SK-MEL-5 (cell line): ENCODE measurements around the gene C9orf43. TPM values are rescaled to one million over a fixed set of nuclear protein-coding genes. Genes with fewer than 3 reads are reported as not detected.
A peak's percentile ranks its signal among the peaks of the same experiment; 100 is the strongest.
"Not testable (repeated sequence)": the region's sequence is repeated elsewhere in the genome, so short reads cannot be mapped to it uniquely, and the experiment has no call there.

ENCODE experiments used
- DNase-seq: peaks from one replicate; pipeline ENCODE4 v3.0.0-alpha.2; 2016; ENCODE audit warnings: low read depth, low spot score
- in situ Hi-C: cut with HindIII; loops from 2 replicates; pipeline ENCODE4 v1.10.0; 2016; ENCODE audit warnings: low sequenced_read_pairs, high pct_unique_total_duplicates, low pct_unique_long_range_greater_than_20kb
- total RNA-seq: library from RNA; depleted of rRNA; stranded (reverse); fragments of >200 nt; shearing (Covaris generic); gene quantifications from 2 replicates; pipeline ENCODE4 v1.2.3, GENCODE V29; 2014

C9orf43 gene
- total RNA-seq, 1 experiment from 2014 or later: 1.1 TPM

DNA sequence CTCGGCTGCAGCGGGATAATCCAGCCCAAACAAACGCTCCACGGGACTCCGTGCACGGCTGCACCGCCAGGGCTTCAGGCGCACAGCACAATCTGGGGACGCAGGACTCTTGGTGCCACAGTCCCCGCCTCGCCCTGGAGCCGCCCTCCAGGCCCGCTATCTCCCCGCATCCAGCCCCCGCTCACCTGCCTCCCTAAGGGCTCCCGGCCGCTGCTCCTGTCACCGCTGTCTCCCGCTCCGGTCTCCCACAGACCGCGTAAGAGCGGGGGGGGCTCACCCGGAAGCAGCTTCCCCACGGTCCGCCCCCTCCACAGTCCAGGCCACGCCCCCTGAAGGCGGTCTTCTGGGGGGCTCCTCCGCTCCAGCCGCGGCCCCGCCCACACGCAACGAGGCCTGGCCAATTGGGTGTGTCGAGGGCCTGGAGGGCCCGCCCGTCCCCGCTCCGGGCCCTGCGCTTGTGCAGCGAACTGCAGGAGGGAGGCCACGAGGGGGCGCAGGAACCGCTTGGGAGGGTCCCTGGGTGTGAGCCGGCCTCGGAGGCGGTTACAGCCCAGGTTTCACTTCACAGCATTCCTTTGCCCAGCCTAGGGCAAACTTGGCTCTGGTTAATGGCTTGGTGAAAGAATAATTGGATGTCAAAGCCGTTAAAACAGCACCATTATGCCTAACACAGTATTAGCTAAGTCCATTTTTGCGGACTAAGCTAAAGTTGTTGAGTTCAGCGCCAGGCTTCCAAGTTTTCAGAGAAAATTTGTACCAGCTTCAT is 9.3 kb upstream of the C9orf43 start, which contains the start of gene ALAD:
ALAD (minus strand) TSS at position 258 of the 766 bp plus-strand sequence. CDS start 7,725 bp downstream, outside the sequence.
- in situ Hi-C loops: no loop called here
- DNase-seq: peak; percentile 98

DNA sequence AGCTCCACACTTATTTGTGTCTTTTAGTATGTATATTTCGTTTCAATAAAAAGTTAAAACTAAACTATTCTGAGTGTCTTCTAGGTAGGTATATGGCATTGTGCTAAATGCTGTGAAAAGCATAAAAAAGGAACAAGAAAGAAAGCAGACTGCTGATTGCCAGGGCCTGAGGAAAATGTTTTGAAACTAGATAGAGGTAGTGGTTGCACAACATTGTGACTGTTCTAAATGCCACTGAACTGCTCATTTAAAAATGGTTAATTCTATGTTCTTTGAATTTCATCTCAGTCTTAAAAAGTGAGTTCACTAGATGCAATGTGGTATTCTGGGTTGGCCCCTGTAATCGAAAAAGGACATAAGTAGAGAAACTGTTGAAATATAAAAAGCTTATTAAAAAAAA is 6.9 kb upstream of the C9orf43 start:
- no peak for DNase-seq
- in situ Hi-C loops: no loop called here

DNA sequence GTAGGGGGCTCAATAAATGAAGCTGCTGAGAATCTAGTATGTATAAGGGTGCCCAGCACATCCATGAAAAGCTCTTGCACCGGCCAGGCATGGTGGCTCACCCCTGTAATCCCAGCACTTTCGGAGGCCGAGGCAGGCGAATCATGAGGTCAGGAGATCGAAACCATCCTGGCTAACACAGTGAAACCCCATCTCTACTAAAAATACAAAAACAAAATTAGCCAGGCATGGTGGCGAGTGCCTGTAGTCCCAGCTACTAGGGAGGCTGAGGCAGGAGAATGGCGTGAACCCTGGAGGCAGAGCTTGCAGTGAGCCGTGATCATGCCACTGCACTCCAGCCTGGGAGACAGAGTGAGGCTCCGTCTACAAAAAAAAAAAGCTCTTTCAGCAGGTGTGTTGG is 4.2 kb upstream of the C9orf43 start:
- in situ Hi-C loops, DNase-seq: not testable (repeated sequence)

DNA sequence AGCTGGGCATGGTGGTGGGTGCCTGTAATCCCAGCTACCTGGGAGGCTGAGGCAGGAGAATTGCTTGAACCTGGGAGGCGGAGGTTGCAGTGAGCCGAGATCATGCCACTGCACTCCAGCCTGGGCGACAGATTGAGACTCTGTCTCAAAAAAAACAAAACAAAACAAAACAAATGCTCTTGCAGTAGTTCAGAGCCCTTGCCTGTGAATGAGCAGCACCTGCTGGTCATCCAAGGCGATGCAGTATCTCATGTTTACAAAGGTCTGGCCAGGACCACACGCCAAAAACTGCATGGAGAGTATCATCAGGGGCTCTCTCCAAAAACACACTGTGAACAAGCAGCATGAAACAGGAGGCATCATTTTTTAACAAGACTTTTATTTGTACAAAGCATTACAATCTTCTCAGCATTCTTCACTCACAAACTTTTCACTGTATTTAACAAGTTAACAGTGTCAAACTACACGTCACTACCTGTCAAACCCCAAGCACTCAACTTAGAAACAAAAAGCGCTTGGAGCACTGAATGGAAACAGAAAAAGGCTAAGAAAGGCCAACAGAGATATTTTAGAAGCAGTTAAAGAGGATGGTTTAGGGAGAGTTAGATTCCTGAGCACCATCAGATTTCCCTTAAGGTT is 3.6 kb upstream of the C9orf43 start:
- in situ Hi-C loops: not testable (repeated sequence)

DNA sequence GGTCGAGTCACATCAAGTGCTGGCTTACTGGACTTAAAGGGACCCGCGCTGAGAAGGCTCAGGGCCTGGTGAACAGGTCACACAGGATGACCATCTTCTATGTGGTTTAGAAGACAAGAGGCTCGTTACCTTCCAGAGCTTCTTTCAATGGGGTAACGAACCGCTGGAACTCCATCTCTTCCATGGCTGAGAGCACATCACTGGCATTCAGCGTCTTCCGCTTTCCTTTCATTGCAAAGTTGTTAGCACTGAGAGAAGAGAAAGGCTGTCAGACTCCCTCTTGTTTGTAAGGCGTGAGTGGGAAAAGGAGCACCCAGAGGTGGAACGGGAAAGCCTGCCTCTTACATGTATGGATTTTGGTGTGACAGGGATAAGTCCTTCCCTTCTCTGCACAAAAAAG is 1.1 kb upstream of the C9orf43 start:
- DNase-seq: no peak
- in situ Hi-C loops: no loop called here

More for the DNA sequence above, 3.6 kb upstream of the C9orf43 start:
- peak; percentile 77 for DNase-seq

DNA sequence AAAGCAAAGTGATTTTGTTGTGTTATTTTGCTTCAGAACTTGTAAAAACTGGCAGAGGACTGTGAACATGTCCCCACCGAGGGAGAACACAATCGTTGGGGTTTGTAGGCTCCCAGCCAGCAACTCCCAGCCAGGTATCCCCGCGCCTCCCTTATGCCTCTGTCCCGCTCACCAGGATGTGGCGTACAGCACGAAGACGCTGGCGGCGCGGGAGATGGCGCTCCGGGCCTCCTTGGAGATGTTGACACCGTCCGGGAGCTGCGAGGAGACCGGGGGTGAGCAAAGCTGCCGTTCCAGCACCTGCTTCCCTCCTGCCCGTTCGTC is 702 bp upstream of the C9orf43 start:
- in situ Hi-C loops: no loop called here
- DNase-seq: no peak

DNA sequence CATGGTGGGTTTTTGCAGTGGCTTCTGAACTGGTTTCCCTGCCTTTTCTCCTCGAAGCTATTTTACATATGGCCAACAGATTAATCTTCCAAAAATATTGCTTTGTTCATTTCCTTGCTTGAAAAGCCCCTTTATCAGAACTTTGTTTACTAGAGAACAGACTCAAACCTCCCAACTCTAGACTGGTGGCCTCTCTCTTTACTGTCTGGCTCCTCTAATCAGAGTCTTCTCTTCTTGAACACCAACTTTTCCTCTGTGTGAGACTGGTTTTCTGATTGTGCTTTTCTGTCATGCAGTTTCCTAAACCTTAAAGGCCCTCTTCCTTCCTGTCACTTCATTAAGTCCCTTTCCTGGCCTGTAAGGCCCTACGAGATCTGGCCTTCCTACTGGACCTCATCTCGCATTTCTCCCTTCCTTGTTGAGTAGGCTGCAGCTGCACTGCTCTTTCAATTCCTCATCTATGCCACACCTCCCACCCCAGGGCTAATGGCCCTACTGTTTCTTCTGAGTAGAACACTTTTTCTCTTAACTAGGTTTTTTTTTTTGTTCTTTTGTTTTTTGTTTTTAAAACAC is 5.7 kb downstream of the C9orf43 start:
- in situ Hi-C loops: no loop called here
- no peak for DNase-seq

DNA sequence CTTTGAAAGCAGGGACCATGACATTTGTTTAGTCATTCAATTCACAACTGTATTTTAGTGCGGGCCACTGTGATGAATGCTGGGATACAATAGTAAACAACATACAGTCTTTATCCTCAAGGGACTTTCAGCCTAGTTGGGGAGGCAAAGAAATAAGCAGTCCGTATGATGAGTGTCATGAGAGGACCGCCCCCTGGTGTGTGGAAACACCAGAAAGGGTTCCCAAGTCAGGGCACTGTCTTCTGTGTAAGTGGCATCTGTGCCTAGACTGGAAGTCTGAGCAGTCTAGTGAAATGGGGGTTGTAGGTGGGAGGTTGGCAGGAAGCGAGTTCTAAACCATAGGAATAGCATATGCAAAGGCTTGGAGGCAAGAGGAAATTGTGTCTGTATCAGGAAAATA is 6.8 kb downstream of the C9orf43 start:
- in situ Hi-C loops: no loop called here
- DNase-seq: peak; percentile 19

DNA sequence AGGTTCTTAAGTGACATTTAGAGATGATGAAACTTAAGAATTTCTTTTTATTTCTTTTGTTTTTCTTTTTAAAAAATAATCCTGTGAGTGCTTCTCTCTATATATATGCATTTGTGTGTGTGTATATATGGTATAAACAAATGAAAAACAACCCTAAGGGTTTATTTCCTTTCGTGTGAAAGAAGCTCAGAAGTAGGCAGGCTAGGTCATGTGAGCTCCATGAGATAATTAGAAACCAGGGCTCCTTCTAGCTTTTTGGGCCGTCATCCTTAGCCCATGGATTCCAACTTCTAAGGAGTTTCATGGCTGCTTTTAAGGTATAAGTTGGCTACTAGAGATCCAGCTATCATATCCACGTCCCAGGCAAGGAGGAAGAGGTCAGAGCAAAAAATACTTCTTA is 11.2 kb downstream of the C9orf43 start:
- in situ Hi-C loops: no loop called here
- no peak for DNase-seq

DNA sequence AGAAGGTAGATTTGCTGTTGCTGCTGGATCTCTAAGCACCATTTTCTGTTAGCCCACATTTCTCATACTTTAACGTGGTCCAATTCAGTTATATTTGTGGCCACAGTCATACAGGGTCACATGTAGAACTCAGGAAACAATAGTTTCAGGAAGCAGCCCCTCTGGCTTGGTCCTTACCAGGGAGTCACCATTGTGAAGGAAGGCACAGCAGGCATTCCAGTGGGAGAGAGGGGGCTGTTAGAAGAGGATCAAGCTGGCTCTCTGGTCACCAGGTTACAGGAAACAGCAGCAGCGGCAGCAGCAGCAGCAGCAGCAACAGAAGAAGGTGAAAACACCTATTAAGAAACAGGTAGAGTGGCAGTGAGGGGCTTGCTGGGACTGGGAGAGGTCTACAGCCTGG is 14.5 kb downstream of the C9orf43 start:
- no peak for DNase-seq
- in situ Hi-C loops: no loop called here

DNA sequence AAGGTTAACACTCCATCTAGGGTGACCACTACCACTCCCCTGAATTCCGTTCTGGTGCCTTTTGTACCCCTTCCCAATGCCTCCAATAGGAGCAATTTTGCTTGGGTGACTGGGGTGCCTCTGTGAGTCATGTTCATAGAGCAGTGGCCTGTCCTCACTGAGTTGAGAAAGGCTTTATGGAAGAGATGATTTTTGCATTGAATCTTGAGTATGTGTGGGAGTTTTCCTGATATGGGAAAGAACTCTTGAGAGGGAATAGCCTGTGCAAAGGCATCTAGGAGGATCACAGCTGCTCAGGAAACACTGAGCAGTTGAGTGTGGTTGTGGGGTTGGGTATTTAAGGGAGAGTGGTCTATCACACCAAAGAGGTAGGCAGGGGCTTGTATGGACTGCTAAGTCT is 16.2 kb downstream of the C9orf43 start:
- in situ Hi-C loops: no loop called here
- DNase-seq: no peak

DNA sequence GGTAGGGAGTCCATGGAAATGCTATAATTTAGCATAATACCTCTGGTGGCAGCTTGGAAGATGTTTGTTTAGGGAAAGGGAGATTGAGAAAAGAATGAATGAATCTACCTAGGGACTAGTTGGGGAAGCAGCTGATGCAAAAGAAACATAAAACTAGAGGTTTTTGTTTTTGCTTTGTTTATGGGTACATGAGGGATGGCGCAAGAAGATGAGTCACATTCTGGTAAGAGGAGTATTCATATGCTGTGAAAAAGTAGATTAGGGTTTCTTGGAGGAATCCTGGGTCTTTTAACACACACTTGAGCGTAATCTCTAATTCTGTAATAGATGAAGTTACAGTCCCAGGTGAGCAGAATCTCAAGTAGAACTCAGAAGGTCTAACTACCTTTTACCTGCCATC is 17.1 kb downstream of the C9orf43 start:
- in situ Hi-C loops: no loop called here
- no peak for DNase-seq

DNA sequence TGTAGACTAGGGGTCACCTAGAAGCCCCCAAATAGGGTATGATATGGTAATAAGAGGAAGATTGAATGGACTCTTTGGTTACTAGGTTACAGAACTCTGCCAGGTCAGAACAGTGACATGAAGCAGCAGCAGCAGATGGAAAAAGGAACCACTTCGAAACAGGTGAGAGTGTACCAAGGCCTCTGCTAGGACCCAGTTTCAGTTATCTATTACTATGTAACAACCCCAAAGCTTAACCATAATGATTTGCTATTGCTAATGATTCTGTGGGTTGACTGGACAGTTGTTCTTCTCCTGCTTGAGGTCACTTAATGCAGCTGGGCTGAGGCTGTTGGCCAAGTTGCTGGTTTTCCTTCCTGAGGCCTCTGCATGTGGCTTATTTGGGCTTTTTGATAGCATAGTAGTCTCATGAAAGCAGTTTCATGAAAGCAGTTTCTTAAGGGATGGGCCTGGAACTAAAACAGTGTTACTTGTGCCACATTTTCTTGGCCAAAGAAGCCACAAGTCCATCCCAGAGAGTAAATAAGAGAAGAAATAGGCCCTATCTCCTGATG is 17.6 kb downstream of the C9orf43 start:
- in situ Hi-C loops: no loop called here
- DNase-seq: no peak

DNA sequence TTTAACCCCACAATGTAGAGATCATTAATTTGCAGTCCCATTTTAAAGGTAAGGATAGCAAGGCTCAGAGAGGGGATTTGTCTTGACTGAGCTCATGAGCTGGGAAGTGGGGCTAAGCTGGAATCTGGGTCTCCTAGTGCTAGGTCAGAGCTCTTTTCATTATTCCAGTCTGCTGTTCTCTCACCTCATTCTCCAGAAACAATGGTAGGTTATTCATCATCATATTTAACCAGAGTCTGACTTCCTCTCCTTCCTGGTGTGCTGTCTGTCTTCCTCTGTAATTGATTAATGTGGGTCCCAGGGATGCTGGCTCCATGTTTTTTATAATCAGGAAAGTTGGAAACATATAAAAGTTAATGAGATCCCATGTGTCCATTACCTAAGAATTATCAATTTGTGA is 20.6 kb downstream of the C9orf43 start:
- in situ Hi-C loops: no loop called here
- no peak for DNase-seq

DNA sequence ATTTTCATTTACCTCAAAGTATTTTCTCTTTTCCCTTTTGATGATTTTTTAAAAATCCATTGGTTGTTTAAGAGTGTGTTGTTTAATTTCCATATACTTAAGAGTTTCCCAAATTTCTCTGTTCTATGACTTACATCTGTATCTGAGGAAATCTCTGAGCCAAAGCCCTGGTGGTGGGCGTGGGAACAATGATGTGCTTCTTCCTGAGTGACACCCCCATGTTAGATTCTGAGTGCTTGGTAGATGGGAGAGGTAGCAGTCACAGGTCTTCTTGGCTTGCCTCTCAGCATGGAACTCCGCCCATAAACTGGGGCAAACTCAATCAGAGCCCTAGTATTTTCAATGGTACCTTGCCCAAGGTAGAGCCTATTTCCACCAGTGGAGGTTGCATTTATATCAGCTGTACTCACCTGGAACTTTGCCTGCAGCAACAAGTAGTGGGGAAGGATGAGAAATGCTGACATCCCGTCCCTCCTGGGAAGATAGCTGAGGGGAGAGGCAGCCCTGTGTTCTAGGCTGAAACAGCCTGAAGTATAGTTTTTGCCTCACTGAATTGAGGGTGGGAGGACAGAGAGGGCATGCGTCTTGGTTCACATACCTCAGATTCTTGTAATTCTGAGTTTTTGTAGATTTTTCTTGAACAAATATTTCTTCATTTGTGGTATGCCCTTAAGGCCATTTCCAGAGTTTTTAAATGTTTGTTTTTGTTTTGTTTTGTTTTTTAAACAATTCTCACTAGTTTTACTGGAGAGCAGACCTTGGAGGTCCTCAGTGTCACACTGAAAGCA is 26.4 kb downstream of the C9orf43 start:
- DNase-seq: no peak
- in situ Hi-C loops: no loop called here

DNA sequence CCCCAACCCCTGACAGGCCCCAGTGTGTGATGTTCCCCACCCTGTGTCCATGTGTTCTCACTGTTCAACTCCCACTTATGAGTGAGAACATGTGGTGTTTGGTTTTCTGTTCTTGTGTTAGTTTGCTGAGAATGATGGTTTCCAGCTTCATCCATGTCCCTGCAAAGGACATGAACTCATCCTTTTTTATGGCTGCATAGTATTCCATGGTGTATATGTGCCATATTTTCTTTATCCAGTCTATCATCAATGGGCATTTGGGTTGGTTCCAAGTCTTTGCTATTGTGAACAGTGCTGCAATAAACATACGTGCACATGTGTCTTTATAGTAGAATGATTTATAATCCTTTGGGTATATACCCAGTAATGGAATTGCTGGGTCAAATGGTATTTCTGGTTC is 27.2 kb downstream of the C9orf43 start:
- in situ Hi-C loops, DNase-seq: not testable (repeated sequence)

DNA sequence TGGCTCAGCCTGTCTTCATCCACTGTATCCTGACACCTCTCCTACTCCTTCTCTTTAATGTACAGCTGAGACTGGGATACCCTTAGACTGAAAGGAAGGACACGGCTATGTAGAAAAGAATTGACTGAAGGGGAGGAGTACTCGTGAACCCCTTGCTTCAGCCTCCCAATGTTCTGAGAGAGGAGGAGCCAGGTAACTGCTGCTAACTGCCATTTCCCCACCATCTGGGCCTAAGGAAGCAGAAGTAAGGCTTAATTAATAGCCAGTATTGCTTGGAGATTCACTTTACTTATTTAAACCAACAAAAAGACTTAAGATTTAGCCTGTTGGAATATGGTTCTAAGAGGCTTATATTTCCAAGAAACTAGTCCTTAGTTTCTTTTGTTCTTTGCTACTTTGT is 34.2 kb downstream of the C9orf43 start:
- no peak for DNase-seq
- in situ Hi-C loops: no loop called here

DNA sequence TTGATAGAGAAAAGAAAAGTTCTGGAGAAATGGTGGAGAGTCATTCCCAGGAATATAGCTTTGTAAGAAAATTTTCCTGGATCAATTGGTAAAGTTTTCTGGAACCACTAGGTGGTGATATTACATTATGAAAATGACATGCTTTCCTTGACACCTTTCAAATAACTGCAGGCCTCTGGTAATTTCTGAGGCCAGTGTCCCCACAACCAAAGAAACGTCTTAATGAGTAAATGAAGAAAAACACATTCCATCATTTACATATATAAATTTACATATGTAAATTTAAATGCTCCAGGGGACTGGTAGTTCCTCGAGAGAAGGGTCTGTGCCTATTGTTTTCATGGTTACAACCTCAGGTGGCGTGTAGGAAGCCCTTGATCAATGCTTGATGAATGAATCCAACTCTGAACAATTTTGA is 35.8 kb downstream of the C9orf43 start:
- DNase-seq: peak; percentile 72
- in situ Hi-C loops: no loop called here
